GM21367 (cell line): ENCODE data around the gene SOS2.
A peak's percentile ranks its signal among the peaks of the same experiment; 100 is the strongest.

Source experiments
- ATAC-seq: cut with Tn5 transposase; IDR thresholded peaks from one replicate; pipeline ENCODE4 v1.9.1; 2021; ENCODE audit not compliant: unreplicated experiment

Gene SOS2

DNA sequence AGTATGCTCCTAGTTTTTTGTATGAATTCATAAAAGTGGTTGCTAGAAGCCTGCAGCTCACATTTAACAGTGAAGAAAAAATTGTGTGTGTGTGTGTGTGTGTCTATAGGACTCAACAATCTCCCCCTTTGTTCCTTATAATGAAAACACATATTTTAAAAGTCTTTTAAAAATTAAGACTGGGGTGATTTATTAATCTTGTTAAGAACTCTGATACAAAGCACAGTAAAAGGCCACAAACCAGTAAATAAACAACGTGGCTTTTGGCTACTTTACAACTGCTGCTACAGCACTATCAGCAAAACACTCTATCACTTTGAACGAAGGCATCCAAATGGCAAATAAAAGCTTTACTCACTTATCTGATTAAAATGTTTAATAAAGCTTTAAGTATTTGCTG lies 114.4 kb downstream of the SOS2 start:
- ATAC-seq = no peak

- ATAC-seq = peak; percentile 91
Measured at GRCh38 chr14:50116181-50116956, 115.0 kb downstream of the SOS2 start, which contains the start of gene VCPKMT. Gene VCPKMT, minus strand, starts transcription at chr14:50116572. Its CDS starts 20 bp downstream, at chr14:50116552.

DNA sequence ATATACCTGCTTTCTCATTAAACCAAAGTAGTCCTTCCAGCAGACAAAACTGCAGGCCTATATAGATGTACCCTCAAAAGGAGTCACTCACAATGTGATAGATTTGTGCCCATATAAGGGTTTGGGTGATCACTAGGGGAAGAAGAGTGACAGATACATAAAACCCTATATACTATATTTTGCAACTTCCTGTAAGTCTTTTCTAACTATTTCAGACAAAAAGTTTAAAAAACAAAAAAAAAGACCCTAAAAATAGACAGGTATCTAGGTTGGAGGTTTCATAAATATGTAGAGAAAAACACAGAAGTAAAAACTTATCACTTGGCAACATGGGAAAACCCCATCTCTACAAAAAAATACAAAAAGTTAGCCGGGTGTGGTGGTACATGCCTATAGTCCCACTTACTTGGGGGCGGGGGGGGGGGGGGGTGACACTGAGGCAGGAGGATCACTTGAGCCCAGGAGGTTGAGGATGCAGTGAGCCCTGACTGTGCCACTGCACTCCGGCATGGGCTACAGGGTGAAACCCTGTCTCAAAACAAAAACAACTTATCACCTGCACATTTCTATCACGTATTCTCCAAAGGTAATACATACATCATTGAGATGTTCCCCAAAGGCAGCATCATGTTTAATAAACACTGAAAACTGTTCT lies 117.9 kb downstream of the SOS2 start:
- ATAC-seq = no peak

DNA sequence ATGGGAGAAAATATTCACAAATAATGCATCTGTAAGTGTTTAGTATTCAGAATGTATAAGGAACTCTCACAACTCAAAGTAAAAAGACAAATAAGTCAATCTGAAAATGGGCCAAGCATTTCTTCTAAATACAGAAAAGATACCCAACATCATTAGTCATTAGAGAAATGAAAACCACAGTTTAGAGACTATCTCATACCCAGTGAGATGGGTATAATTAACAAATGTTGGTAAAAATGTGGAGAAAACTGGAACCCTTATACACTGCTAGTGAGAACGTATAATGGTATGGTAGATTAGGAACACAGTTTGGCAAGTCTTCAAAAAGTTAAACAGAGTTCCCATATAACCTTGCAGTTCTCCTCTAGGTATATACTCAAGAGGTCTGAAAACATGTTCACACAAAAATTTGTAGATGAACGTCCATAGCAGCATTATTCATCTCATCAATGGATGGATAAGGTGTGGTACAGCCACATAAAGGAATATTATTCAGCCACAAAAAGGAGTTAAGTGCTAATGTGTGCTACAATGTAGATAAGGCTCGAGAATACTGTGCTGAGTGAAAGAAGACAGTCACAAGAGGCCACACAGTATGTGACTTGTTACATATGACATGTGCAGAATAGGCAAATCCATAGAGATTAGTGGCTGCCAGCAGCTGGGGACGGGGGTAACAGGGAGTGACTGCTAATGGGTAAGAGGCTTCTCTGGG lies 120.9 kb downstream of the SOS2 start:
- ATAC-seq = no peak

DNA sequence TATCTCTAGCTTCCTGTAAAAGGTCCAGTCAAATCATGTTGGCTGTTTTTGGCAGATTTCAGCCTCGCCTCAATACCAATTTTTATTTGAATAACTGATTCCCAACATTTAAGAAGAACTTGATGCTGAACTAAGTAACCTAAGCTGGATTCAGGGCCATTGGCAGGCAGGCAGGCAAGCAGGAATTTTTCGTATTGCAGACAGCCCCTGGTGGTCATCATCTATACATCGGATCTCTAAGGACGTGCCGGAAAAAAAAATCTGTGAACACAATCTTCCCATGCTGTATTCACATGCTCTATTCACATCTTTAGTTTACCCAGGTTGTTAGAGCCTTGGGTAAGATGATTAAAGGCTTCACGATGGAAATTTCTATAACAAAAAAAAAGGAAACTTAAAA lies 122.0 kb downstream of the SOS2 start:
- no peak for ATAC-seq

GRCh38 chr14:50107850-50108249 lies 123.5 kb downstream of the SOS2 start:
- no peak for ATAC-seq

- no peak for ATAC-seq
Measured at GRCh38 chr14:50106178-50106577, 125.2 kb downstream of the SOS2 start.

- ATAC-seq = no peak
Measured at GRCh38 chr14:50103558-50103957, 127.8 kb downstream of the SOS2 start.

DNA sequence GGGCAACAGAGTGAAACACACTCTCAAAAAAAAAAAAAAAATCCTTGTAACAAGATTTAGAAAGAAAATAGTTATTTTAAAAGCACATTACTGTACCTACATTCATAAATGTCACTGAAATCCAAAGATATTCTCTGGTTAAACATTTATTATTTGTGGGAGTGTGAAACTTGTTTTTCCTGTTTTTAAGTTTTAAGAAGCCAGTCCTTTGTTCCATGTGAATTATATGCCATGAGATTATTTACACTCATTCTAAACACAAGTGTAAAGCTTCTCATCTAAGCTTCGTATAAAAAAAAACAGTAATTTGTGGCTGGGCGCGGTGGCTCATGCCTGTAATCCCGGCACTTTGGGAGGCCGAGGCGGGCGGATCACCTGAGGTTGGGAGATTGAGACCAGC lies 130.0 kb downstream of the SOS2 start:
- no peak for ATAC-seq

DNA sequence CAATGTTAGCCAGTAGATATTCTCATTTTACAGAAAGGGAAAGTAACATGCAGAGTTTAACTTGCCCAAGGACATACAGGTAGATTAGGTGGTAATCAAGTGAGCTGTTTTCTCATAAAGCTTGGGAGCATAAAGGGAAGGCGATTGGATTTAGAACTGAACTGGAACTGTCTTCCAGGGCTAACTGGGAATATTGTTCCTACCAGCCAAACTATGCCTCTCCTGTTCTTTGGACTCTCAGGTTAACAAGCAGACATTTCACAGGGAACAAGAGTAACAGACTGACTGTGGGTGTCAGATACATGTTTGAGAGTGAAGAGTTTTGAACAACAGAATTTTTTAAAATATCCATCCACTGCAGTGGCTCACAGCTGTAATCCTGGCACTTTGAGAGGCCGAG lies 130.6 kb downstream of the SOS2 start:
- ATAC-seq = no peak

DNA sequence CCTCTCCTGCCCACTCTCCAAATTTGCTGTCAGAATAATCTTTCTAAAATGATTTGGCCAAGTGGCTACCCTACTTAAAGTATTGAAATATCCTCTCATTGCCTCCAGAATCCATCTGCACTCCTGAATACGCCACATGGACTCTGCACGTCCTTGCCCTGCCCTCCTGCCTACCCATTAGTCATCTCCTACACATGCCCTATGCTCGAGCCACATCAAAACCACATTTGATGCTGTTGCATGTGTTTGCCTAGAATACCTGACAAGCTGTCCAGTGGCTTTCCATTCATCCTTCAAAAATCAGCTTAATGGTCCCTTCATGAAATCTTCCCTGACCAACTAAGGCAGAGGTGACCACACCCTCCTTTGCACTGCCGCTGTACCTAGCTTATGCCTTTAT lies 132.0 kb downstream of the SOS2 start:
- no peak for ATAC-seq

DNA sequence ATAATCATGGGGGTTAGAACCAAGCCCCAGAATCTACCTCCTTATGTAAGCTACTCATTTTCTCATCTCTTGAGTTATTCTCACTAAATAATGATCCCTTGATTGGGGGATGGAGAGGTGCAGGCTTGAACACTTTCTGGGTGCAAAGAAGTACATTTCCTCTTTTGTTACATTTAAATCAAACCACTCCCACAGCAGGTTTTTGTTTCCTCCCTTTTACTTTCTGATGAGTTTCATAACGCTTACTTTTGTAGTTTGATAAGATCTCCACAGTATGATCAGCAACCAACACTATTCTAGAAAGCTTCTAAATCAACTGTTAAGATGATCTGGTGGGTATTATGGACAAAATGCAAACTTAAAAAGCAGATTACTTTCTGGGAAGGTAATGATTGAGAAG lies 135.5 kb downstream of the SOS2 start:
- ATAC-seq = no peak

DNA sequence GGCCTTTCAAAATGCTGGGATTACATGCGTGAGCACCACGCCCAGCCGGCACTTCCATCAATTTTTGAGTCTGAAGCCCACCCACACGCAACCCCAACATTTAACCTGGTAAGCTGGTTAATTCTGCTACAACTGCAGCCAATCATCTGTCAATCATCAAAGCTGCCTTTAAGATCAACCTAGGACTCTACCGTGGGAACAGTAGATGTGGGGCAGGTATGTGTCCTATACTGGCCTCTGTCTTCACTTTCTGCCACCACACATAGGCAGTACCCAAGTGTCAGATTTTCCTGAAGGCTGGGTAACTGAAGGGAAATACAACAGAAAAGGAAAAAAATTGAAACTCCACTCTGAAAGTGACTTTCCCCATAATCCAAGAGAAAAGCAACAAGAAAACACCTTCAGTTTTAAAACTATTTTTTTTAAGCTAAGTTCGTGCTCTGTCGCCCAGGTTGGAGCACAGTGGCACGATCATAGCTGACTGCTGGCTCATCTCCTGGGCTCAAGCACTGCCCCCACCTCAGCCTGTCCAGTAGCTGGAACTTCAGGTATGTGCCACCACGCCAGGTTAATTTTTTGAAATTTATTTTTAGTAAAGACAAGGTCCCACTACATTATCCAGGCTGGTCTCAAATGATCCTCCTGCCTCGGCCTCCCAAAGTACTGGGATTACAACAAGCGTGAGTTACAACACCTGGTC lies 137.2 kb downstream of the SOS2 start:
- no peak for ATAC-seq

- ATAC-seq = no peak
Measured at GRCh38 chr14:50093496-50093895, 137.9 kb downstream of the SOS2 start.

- ATAC-seq = no peak
Measured at GRCh38 chr14:50092006-50092555, 139.3 kb downstream of the SOS2 start.

- ATAC-seq = no peak
Measured at GRCh38 chr14:50091240-50091913, 140.0 kb downstream of the SOS2 start.

DNA sequence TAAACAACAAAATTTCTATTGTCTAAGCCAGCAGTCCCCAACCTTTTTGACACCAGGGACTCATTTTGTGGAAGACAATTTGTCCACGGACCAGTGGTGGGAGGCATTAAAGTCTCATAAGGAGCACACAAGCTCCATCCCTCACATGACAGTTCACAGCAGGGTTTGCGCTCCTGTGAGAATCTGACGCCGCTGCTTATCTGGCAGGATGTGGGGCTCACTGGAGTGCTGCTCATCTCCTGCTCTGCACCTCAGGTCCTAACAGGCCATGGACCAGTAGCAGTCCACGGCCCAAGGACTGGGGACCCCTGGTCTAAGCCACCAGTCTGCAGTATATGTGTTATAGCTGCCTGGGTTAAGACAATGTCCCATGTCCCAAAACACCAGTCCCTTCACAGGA lies 142.2 kb downstream of the SOS2 start:
- no peak for ATAC-seq

DNA sequence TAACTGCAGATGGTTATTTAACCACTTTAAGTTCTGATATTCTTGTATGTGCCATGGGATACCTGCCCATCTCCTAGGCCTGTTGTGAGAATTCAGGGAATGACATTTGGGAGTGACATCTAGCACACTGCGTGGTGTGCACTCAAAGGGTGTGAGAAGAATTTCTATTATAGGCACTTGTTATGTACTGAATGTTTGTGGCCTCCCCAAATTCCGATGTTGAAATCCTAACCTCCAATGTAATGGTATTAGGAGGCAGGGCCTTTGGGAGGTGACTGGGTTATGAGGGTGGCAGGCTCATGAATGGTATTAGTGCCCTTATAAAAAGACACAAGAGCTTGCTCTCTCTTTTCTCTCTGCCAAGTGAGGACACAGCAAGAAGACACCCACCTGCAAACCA lies 142.6 kb downstream of the SOS2 start:
- ATAC-seq = no peak

DNA sequence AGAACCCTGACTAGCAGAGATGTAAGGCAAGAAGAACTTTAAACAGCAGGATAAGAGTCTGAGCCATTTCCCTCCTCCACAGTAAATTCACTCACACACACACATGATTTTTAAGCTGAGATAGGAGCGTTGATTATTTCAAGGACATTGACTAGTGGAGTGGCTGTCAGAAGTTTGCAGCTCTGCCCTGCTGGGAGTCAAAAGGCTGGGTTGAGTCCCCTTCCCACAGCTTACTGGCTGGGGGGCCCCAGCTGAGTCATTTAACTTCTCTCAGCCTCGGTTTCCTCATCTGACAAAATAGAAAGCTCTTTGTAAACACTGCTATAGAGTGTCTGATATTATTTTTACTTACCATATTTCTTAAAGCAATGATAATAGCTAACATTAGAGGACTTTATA lies 143.3 kb downstream of the SOS2 start:
- ATAC-seq = no peak

DNA sequence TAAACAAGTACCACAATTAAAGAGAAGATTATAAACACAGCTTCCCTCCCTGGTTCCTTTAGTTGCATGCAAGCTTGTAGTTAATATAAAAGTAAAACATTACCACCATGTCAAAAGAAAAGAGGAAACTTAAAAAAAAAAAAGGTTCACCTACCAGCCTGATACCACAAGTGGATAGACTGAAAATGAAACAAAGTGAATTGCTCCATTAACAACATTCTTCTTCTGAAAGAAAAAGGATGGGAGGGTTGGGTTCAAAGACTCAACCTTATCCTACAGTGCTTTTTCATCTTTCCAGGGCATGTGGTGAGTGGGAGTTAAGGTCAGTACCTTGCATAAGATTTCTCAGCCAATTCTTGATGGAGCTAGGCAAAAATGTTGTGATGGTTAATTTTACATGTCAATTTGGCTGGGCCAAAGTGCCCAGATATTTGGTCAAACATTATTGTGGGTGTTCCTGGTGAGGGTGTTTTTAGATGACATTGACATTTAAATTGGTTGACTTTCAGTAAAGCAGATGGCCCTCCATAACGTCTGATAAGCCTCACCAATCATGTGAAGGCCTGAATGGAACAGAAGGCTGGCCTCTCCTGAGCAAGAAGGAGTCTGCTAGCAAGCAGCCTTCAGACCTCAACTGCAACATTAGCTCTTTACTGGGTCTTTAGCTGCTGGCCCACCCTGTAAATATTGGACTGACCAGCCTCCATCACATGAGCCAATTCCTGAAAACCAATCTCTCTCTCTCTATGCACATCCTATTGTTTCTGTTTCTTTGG lies 143.8 kb downstream of the SOS2 start:
- no peak for ATAC-seq
